Stimulated activated CD8-positive, alpha-beta memory T cell treated with anti-CD3 and anti-CD28 coated beads, Interleukin-7, amount 100 ng/mL, for 4 hours (primary cell): Measurements from ENCODE around the gene CDC25A.
"Not testable (repeated sequence)": the region's sequence is repeated elsewhere in the genome, so short reads cannot be mapped to it uniquely, and the experiment has no call there.

Experiments
- DNase-seq, 2 donors: peaks; one replicate each; pipeline ENCODE4 v3.0.0-alpha.2; 2020; ENCODE audit warnings: low read depth in 2 of 2

The CDC25A gene

GRCh38 chr3:48188266-48189201 lies at the start of gene CDC25A:
TSS of gene CDC25A (minus strand) at chr3:48188417. CDS start at chr3:48187947, 470 bp downstream.
- peak; percentile 90 to 93 for DNase-seq

GRCh38 chr3:48236531-48236930 lies 48.3 kb upstream of the CDC25A start:
- DNase-seq, result no peak

GRCh38 chr3:48233542-48233941 lies 45.3 kb upstream of the CDC25A start:
- DNase-seq, result no peak

- DNase-seq, result peak; percentile 35 to 50
Observed at GRCh38 chr3:48232734-48233133, 44.5 kb upstream of the CDC25A start.

- no peak for DNase-seq
Observed at GRCh38 chr3:48232232-48232631, 44.0 kb upstream of the CDC25A start.

- DNase-seq, result no peak
Observed at GRCh38 chr3:48226939-48227338, 38.7 kb upstream of the CDC25A start.

- no peak for DNase-seq
Observed at GRCh38 chr3:48225587-48225986, 37.4 kb upstream of the CDC25A start.

GRCh38 chr3:48222616-48223513 lies 34.6 kb upstream of the CDC25A start, which contains the start of gene CAMP:
TSS of gene CAMP (plus strand) at chr3:48223495. CDS start at chr3:48223512, 17 bp downstream.
- no peak for DNase-seq

GRCh38 chr3:48220746-48221145 lies 32.5 kb upstream of the CDC25A start:
- DNase-seq, result no peak

- DNase-seq, result no peak
Observed at GRCh38 chr3:48219543-48219942, 31.3 kb upstream of the CDC25A start.

- no peak for DNase-seq
Observed at GRCh38 chr3:48218537-48218936, 30.3 kb upstream of the CDC25A start.

- no peak for DNase-seq
Observed at GRCh38 chr3:48217449-48217848, 29.2 kb upstream of the CDC25A start.

- DNase-seq, result no peak
Observed at GRCh38 chr3:48215876-48216275, 27.7 kb upstream of the CDC25A start.

GRCh38 chr3:48215466-48215865 lies 27.2 kb upstream of the CDC25A start:
- no peak for DNase-seq

- no peak for DNase-seq
Observed at GRCh38 chr3:48215019-48215418, 26.8 kb upstream of the CDC25A start.

- DNase-seq, result no peak
Observed at GRCh38 chr3:48214225-48214624, 26.0 kb upstream of the CDC25A start.

- DNase-seq, result not testable (repeated sequence)
Observed at GRCh38 chr3:48211776-48212175, 23.6 kb upstream of the CDC25A start.

GRCh38 chr3:48210534-48210933 lies 22.3 kb upstream of the CDC25A start:
- DNase-seq, result not testable (repeated sequence)

- no peak for DNase-seq
Observed at GRCh38 chr3:48209445-48209844, 21.2 kb upstream of the CDC25A start.

- DNase-seq, result no peak
Observed at GRCh38 chr3:48208076-48208475, 19.9 kb upstream of the CDC25A start.

GRCh38 chr3:48202632-48203031 lies 14.4 kb upstream of the CDC25A start:
- DNase-seq, result no peak

GRCh38 chr3:48199117-48199516 lies 10.9 kb upstream of the CDC25A start:
- DNase-seq, result no peak
